PC-3 (cell line): ENCODE data around the gene SLC25A25. TPM values are rescaled to one million over a fixed set of nuclear protein-coding genes. Genes with fewer than 3 reads are reported as not detected.

ENCODE experiments used
- ATAC-seq: fragments of 200-7000 bp; cut with Tn5 transposase; 2 replicates; pipeline ENCODE4 v1.9.1; 2020; ENCODE audit warnings: mild to moderate bottlenecking, moderate library complexity
- BruUV-seq: library from RNA; stranded (reverse); fragments of 400-500 nt; replicated peaks from 2 replicates; lab custom pipeline; 2021; lab: Mats Ljungman, UMichigan
- CTCF ChIA-PET: fragments of 300-600 bp; sonication (Branson Sonifier 250); formaldehyde crosslinking; loops from one replicate; lab custom pipeline; 2022; ENCODE audit warnings: antibody characterized with exemption; lab: Charles Lee
- POLR2A ChIA-PET: fragments of 300-600 bp; sonication (Branson Sonifier 250); formaldehyde crosslinking; loops from one replicate; lab custom pipeline; 2022; ENCODE audit warnings: antibody characterized with exemption; ENCODE audit not compliant: unreplicated experiment; lab: Charles Lee
- DNase-seq: peaks from one replicate; pipeline ENCODE4 v3.0.0-alpha.2; 2015
- H2AFZ ChIP-seq: fragments of 300-600 bp; sonication (generic); 2 replicates; pipeline ENCODE4 v1.6.0; 2016; ENCODE audit warnings: antibody characterized with exemption, low read length
- H3F3A ChIP-seq: fragments of 300-600 bp; sonication (generic); one replicate; pipeline ENCODE4 v1.6.0; 2017; ENCODE audit warnings: antibody characterized with exemption, low read length, control low read depth, mild to moderate bottlenecking; ENCODE audit not compliant: unreplicated experiment
- H3K27ac ChIP-seq: fragments of 300-600 bp; sonication (generic); 2 replicates; pipeline ENCODE4 v1.5.1; 2016; ENCODE audit warnings: mild to moderate bottlenecking, low read length
- H3K27me3 ChIP-seq: fragments of 300-600 bp; sonication (generic); 2 replicates; pipeline ENCODE4 v1.6.1; 2016; ENCODE audit warnings: low read length, mixed read lengths
- H3K36me3 ChIP-seq: fragments of 300-600 bp; sonication (generic); 2 replicates; pipeline ENCODE4 v1.6.1; 2016; ENCODE audit warnings: low read depth, mixed run types, low read length, mixed read lengths
- H3K4me1 ChIP-seq: fragments of 300-600 bp; sonication (generic); 2 replicates; pipeline ENCODE4 v1.5.1; 2016; ENCODE audit warnings: low read length; ENCODE audit not compliant: insufficient read depth
- H3K4me2 ChIP-seq: fragments of 300-600 bp; sonication (generic); 2 replicates; pipeline ENCODE4 v1.6.0; 2016; ENCODE audit warnings: low read length
- H3K4me3 ChIP-seq: fragments of 300-600 bp; sonication (generic); 2 replicates; pipeline ENCODE4 v1.5.1; 2016; ENCODE audit warnings: mild to moderate bottlenecking, low read length, mixed read lengths
- H3K79me2 ChIP-seq: fragments of 300-600 bp; sonication (generic); 2 replicates; pipeline ENCODE4 v1.6.1; 2017; ENCODE audit warnings: low read length, mixed read lengths
- H3K9ac ChIP-seq: fragments of 300-600 bp; sonication (generic); 2 replicates; pipeline ENCODE4 v1.6.0; 2016; ENCODE audit warnings: mild to moderate bottlenecking, low read length
- H3K9me2 ChIP-seq: fragments of 300-600 bp; sonication (generic); replicated peaks from 2 replicates; pipeline ENCODE4 v1.6.1; 2016; ENCODE audit warnings: mixed run types, low read length, mixed read lengths
- H3K9me3 ChIP-seq: fragments of 300-600 bp; sonication (generic); 2 replicates; pipeline ENCODE4 v1.6.1; 2016; ENCODE audit warnings: low read length, mixed read lengths
- H4K20me1 ChIP-seq: fragments of 300-600 bp; sonication (generic); 2 replicates; pipeline ENCODE4 v1.6.1; 2016; ENCODE audit warnings: low read length, mixed read lengths
- EZH2 ChIP-seq: fragments of 300-600 bp; sonication (generic); IDR thresholded peaks from one replicate; pipeline ENCODE4 v1.6.1; 2017; ENCODE audit warnings: antibody characterized with exemption, mild to moderate bottlenecking, low read length; ENCODE audit not compliant: unreplicated experiment
- EZH2phosphoT487 ChIP-seq: fragments of 300-600 bp; sonication (generic); IDR thresholded peaks from 2 replicates; pipeline ENCODE4 v1.6.1; 2018; ENCODE audit warnings: mild to moderate bottlenecking, antibody characterized with exemption, low read length, borderline replicate concordance
- intact Hi-C: fragments of 100-400 bp; cut with micrococcal nuclease; formaldehyde crosslinking; loops from 2 replicates; pipeline ENCODE4 v1.9.0; 2023
- total RNA-seq: library from RNA; depleted of rRNA; stranded (reverse); fragments of >200 nt; gene quantifications from 2 replicates; pipeline ENCODE4 v1.2.3, GENCODE V29; 2014
- TF ChIP-seq, protein P1 (sequence below): fragments of 300-600 bp; sonication (generic); conservative IDR thresholded peaks from 2 replicates; pipeline ENCODE4 v1.5.1; 2017; ENCODE audit warnings: antibody characterized with exemption, low read depth, mild to moderate bottlenecking, low read length

SLC25A25 gene
- total RNA-seq, 1 experiment from 2014 or later: 25.2 TPM

DNA sequence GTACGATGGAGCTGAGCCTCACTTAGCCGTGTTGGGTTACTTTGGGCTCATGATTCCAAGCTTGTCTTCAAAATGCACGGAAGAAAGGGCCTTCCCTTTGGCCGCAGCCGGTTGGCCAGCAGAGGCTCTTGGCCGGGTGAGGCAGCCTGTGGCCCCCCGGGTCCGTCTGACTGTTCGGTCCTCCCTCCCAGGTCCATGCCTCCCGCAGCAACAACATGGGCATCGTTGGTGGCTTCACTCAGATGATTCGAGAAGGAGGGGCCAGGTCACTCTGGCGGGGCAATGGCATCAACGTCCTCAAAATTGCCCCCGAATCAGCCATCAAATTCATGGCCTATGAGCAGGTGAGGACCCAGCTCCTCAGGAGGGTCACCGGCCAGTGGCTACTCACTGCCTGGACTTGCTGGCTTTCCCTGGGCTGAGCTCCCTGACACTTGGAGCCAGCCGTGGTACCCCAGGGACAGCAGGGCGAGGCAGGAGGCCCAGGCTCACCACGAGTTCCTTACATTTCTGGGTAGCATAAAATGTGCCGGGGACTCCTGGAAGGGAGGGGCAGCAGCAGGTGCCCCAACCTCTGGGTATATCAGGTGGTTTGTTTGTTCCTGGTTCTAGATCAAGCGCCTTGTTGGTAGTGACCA, 37.6 kb downstream of the SLC25A25 start:
- H3K4me1 ChIP-seq: no peaks in the 10 kb centered on the region
- H3F3A ChIP-seq: no peaks in the 10 kb centered on the region
- H3K9ac ChIP-seq: no peak overlapping the region
- no peaks in the 10 kb centered on the region for H3K9me2 ChIP-seq
- ChIA-PET POLR2A (interaction anchor here (0.5 to 0.6 kb wide), 2 partner anchors 35 to 55 kb away, joined by 3 to 4 read pairs; no protein-coding TSS in a partner anchor), CTCF (interaction anchor here (0.6 kb wide), 1 partner anchor 68 kb away, joined by 5 read pairs; no protein-coding TSS in a partner anchor)
- no peaks in the 10 kb centered on the region for H3K27me3 ChIP-seq
- TF ChIP-seq EZH2phosphoT487: no peak
- TF ChIP-seq, protein P1, sequence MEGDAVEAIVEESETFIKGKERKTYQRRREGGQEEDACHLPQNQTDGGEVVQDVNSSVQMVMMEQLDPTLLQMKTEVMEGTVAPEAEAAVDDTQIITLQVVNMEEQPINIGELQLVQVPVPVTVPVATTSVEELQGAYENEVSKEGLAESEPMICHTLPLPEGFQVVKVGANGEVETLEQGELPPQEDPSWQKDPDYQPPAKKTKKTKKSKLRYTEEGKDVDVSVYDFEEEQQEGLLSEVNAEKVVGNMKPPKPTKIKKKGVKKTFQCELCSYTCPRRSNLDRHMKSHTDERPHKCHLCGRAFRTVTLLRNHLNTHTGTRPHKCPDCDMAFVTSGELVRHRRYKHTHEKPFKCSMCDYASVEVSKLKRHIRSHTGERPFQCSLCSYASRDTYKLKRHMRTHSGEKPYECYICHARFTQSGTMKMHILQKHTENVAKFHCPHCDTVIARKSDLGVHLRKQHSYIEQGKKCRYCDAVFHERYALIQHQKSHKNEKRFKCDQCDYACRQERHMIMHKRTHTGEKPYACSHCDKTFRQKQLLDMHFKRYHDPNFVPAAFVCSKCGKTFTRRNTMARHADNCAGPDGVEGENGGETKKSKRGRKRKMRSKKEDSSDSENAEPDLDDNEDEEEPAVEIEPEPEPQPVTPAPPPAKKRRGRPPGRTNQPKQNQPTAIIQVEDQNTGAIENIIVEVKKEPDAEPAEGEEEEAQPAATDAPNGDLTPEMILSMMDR: no peak
- no peak for TF ChIP-seq EZH2
- no peak overlapping the region for H3K27ac ChIP-seq
- peaks cover 5% of the 10 kb centered on the region for H3K79me2 ChIP-seq
- no peak for DNase-seq
- no peak overlapping the region for H2AFZ ChIP-seq
- H3K9me3 ChIP-seq: no peaks in the 10 kb centered on the region
- peaks cover 25% of the 10 kb centered on the region; the same call in 1 of the 2 replicates for H3K36me3 ChIP-seq
- no peak overlapping the region for H3K4me2 ChIP-seq
- H4K20me1 ChIP-seq: 0 out of 2 replicates have a peak, but pooled peaks cover 3% of the 10 kb centered on the region
- no peak for ATAC-seq
- no peak overlapping the region for H3K4me3 ChIP-seq
- intact Hi-C loops: no loop called here
- no TSS peak for BruUV-seq

- H3K4me2 ChIP-seq: no peak overlapping the region
- H3K79me2 ChIP-seq: no peaks in the 10 kb centered on the region
- H3K9me3 ChIP-seq: no peaks in the 10 kb centered on the region
- TF ChIP-seq, protein P1: no peak
- TF ChIP-seq EZH2phosphoT487 (no peak), EZH2 (no peak)
- H3K27ac ChIP-seq: no peak overlapping the region
- no peak for DNase-seq
- H3K9me2 ChIP-seq: no peaks in the 10 kb centered on the region
- H4K20me1 ChIP-seq: no peaks in the 10 kb centered on the region
- POLR2A ChIA-PET: no interaction called here
- H3K27me3 ChIP-seq: no peaks in the 10 kb centered on the region
- no TSS peak for BruUV-seq
- H3K4me3 ChIP-seq: no peak overlapping the region
- no peak overlapping the region for H2AFZ ChIP-seq
- CTCF ChIA-PET: interaction anchor here (0.6 kb wide), 1 partner anchor 69 kb away, joined by 5 read pairs; no protein-coding TSS in a partner anchor
- no peaks in the 10 kb centered on the region for H3F3A ChIP-seq
- H3K9ac ChIP-seq: no peak overlapping the region
- ATAC-seq: no peak
- no peaks in the 10 kb centered on the region for H3K4me1 ChIP-seq
- intact Hi-C loops: no loop called here
- peaks cover 20% of the 10 kb centered on the region; the same call in 1 of the 2 replicates for H3K36me3 ChIP-seq
These were observed 38.3 kb downstream of the SLC25A25 start for GRCh38 chr9:128106181-128106939.
